NK-92 treated with Interleukin-12 subunit alpha and Interleukin-12 subunit beta, amount 100 ng/mL, for 24 hours (cell line): ENCODE results near the gene CLDN20.
A peak's percentile ranks its signal among the peaks of the same experiment; 100 is the strongest.

Experiments used
- DNase-seq: peaks from one replicate; lab custom pipeline; 2025; lab: John Stamatoyannopoulos, UW

Gene CLDN20

DNA sequence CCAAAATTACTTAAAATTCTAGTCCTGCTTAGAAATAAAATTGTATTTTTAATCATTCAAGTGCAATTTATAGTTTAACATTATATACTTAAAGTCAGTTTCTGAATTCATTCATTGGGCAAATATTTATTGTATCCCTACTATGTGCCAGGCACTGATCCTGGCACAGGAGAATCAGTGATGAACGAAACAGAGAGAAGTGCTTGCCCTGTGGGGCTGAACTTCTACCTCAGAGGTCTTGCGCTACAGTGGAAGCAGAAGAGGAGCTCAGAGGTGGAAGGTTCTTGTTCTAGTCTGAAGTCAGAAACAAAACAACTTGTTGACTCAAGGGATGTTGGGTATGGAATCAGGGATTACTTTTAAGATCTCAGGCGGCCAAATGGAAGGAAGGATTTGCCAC lies 6.0 kb downstream of the CLDN20 start:
- DNase-seq, result no peak

- DNase-seq, result no peak
These were observed 6.8 kb downstream of the CLDN20 start for GRCh38 chr6:155270561-155271091.

DNA sequence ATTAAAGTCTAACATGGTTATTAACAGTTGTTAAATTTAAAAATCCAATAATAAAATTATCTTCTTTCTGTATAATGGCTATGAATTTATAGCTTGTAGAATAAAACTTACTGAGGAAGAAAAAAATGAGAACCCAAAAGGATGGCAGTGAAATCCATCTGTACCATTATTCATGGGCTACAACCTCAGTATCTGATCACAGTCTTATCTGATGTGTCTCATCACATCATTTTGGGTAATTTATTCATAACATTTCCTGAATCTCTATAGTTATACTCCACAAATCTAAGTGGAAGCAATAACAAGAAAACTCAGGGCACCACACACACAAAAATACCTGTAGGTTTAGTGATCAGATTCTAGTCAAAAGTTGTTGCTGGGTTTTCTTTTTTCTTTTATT lies 7.3 kb downstream of the CLDN20 start:
- no peak for DNase-seq

- DNase-seq, result no peak
These were observed 8.8 kb downstream of the CLDN20 start for GRCh38 chr6:155272353-155273232.

DNA sequence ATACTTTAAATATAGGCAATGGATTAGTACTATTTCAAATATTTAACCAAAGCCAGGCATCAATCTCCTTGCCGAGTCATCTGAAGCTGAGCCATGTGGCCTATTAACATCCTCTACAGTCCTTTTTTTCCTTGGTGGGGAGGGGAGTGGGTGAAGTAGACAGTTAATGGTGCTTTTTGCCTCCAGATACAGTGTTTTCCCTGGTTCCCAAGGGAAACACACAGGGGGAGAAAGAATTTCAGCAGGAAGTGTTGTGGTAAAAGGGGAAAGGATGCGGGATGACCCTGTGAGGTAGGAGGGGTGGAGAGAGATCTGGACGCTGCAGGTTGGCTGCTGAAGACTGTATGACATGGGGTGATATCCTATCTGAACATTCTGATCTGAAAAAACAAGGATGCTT lies 9.6 kb downstream of the CLDN20 start:
- DNase-seq, result no peak

DNA sequence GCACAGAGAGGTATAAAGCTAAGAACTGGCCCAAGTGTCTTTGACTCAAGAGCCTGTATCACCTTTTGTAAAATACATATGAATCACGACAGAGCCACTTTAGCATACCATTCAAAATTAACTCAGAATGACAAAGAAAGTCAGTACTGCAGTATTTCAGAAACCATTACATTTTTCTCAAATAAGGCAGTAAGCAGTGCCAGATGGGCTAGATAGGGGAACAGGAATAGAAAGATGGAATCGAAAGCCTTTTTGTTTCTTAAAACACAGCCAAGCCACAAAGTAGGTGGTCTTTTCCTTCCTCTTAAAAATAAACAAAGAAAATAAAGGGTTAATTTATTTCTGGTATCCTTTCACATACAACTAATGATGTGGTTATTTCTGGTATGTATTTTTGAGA lies 10.3 kb downstream of the CLDN20 start:
- DNase-seq, result no peak

- no peak for DNase-seq
These were observed 10.7 kb downstream of the CLDN20 start for GRCh38 chr6:155274533-155274932.

- no peak for DNase-seq
These were observed 12.1 kb downstream of the CLDN20 start for GRCh38 chr6:155275808-155276480.

GRCh38 chr6:155276638-155277037 lies 12.8 kb downstream of the CLDN20 start:
- no peak for DNase-seq

GRCh38 chr6:155278319-155279049 lies 14.7 kb downstream of the CLDN20 start:
- DNase-seq, result no peak

DNA sequence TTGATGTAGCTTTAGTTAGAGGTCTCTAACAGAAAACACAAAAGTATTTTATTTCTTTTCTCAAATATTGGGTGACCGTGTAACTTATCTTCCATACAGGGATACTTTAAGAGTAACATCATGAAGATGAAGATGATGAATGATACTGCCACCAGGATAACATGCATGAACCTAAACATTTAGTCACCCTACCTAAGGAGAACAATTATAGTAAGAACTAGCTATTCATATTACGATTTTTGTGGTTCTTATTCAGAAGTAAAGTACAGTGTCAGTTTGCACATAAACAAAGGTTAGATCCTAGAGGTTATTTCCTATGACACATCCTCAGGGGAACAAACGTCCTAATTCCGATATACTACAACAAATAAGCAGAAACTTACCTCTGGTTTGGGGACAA lies 21.0 kb downstream of the CLDN20 start:
- no peak for DNase-seq

- no peak for DNase-seq
These were observed 23.9 kb downstream of the CLDN20 start for GRCh38 chr6:155287762-155288161.

DNA sequence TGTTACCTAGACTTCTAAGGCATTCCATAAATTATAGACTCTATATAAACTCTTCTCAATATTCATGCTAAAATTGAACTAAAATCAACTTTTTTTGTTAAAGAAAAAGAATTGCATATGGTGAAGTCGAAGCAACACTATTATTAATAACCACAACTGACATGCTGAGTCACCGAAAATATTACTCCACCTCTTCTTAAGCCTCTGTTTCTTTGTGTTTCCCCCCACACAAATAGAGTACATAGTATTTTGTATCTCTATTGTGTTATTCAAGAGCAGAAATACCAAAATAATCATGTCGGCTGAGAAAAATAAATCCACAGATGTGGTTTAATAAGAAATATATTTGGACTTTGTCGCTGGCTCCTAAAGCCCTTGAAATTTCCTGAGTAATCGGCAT lies 26.7 kb downstream of the CLDN20 start:
- DNase-seq, result no peak

DNA sequence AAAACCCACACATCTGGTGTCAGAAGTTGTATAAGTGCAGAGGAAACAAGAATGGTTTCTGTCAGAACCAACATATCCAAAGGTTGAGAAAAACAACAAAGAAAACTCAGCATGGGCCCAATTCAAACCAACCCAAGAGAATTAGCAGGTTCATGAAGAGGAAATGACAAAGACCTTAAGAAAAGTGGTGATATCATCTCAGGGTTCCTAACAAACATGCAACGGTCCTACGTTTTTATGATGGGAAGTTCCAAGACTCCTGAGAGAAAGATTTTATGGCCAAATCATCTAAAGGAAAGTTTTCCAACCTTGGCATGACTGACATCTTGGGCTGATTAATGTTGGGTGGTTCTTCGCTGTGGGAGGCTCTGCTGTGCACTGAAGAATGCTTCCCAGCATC lies 27.5 kb downstream of the CLDN20 start:
- no peak for DNase-seq

GRCh38 chr6:155292711-155293110 lies 28.9 kb downstream of the CLDN20 start:
- DNase-seq, result no peak

GRCh38 chr6:155297669-155298068 lies 33.9 kb downstream of the CLDN20 start:
- DNase-seq, result peak; percentile 3

GRCh38 chr6:155301867-155302266 lies 38.1 kb downstream of the CLDN20 start:
- no peak for DNase-seq

DNA sequence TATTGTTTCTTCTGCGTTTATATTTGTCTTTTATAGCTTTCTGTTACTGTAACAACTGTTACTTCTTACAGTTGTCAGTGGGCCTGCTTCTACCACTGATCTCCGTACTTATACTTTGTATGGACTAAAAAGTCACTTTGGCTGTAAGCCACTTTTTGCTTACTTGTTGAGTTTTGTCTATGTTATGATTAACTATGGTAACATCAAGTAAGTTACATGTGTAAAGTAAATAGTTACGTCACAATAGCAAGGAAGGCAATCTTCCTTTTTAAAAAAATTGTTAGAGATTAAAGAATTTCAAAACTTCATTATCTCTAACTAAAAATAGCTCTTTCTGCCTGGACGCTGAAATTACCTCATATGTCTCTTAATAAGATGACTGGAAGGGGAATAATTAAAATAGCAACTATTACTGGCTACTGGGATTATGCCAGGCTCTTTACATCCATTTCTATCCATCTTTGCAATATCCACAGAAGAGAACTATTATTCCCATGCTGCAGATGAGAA lies 39.6 kb downstream of the CLDN20 start:
- no peak for DNase-seq

GRCh38 chr6:155306958-155307357 lies 43.1 kb downstream of the CLDN20 start:
- no peak for DNase-seq

DNA sequence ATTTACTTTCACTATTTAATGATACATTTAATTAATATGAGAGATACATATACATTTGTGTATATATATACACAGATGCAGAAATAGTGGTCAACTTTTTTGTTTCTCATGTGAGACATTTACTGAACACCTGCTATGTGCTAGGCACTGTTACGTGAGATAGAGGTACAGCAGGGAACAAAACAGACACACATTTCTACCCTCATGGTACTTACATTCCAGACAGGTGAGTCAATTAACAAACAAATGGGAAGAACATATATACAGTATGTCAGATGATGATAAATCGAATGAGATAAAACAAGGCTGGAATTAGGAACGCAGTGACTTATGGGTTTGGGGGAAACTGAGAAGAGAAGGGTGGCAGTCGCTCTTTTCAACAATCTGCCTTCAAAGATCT lies 45.3 kb downstream of the CLDN20 start:
- DNase-seq, result no peak

GRCh38 chr6:155310596-155310995 lies 46.8 kb downstream of the CLDN20 start:
- no peak for DNase-seq

DNA sequence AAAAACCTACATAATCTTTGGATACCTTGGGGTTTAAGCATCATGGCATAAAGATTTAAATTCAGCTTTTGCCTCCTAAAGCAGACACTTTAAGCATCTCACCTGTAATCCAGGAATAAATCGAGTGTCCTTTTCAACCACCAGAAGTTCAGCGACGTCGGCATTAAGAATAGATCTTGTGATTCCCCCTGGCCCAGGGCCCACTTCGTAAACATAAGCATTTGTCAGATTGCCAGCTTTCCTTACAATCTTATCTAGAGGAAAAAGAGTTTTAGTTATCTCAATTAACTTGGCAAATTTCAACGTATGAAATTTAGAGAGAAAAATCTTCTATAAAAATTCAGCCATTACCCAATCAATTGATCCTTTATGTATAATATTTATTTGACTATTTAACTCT lies 47.3 kb downstream of the CLDN20 start:
- DNase-seq, result no peak
